GM08714 (cell line): Measurements from ENCODE around the gene MYOCD.

Experiments used
- H3K4me3 ChIP-seq: fragments of 200-500 bp; sonication (Bioruptor generic); 2 replicates; pipeline ENCODE4 v1.5.1; 2014; ENCODE audit warnings: mild to moderate bottlenecking, low read length, inconsistent platforms
- ZNF274 ChIP-seq: IDR thresholded peaks from 2 replicates; pipeline ENCODE4 v1.6.1; 2012; ENCODE audit warnings: mild to moderate bottlenecking, low read depth, low read length

Gene MYOCD, protein sequence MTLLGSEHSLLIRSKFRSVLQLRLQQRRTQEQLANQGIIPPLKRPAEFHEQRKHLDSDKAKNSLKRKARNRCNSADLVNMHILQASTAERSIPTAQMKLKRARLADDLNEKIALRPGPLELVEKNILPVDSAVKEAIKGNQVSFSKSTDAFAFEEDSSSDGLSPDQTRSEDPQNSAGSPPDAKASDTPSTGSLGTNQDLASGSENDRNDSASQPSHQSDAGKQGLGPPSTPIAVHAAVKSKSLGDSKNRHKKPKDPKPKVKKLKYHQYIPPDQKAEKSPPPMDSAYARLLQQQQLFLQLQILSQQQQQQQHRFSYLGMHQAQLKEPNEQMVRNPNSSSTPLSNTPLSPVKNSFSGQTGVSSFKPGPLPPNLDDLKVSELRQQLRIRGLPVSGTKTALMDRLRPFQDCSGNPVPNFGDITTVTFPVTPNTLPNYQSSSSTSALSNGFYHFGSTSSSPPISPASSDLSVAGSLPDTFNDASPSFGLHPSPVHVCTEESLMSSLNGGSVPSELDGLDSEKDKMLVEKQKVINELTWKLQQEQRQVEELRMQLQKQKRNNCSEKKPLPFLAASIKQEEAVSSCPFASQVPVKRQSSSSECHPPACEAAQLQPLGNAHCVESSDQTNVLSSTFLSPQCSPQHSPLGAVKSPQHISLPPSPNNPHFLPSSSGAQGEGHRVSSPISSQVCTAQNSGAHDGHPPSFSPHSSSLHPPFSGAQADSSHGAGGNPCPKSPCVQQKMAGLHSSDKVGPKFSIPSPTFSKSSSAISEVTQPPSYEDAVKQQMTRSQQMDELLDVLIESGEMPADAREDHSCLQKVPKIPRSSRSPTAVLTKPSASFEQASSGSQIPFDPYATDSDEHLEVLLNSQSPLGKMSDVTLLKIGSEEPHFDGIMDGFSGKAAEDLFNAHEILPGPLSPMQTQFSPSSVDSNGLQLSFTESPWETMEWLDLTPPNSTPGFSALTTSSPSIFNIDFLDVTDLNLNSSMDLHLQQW

DNA sequence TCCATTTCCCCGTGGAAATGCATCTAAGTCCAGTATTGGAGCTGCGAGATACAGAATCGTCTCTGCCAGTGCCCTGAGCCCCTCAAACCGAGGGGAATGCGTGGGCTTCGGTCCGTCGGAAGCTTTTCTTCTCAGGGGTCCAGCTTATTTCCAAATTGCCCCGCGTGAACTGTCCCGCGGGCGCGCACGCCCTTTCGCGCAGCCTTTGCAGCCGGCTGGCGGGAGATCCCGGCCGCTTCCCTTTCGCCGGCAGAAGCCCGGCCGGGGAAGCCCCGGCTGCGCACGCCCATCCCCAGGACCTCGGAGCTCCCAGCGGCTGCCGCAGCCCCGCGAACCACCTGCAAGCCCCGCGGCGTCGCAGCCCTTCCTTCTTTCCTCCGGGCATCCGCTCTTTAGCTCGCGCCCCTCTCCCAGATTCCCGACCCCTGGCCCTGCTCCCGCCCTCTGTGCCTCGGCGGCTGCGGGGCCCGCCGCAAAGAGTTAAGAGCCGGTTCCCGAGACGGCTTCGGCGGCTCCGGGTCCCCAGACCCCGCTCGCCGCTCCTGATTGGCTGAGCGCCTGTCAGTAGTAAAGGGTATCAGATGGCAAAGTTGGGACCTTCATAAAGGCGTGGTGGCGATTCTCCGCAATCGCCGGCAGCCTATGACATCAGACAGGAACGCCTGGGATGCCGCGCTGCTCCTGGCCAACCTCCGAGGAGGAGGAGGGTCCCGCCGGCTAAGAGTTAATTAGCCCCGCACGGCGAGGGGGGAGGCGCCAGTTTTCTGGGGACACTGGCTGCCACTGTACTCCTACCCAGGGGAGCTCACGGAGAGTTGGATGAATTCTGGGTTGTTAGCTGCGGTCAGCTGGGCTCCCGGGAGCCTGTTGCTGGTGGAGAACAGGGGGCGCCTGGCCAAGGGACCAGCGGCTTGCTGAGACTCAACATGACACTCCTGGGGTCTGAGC lies at the start of gene MYOCD:
Gene MYOCD, plus strand, starts transcription at position 628 of the 948 bp plus-strand sequence. Its CDS starts 299 bp downstream, at position 927.
- no peak for TF ChIP-seq ZNF274
- H3K4me3 ChIP-seq: peak within 1 kb of the TSS; percentile 29; the same call in 1 of the 2 replicates

DNA sequence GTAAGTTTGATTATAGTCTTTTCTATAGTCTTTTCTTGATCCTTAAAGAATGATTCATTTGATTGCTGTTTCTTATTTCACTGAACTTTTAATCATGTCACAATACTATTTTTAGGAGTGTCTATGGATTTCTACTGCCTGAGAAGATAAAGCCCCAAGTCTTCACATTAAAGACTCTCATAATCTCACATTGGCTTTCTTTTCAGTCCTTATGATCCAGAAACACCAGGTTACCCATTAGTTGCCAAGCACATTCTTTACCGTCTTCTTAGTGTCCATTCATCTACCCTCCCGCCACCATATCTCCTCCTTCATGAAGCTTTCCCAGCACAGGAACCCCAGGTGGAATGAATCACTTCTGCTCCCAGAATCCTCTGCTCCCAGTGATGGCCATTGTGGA lies 49.5 kb upstream of the MYOCD start:
- H3K4me3 ChIP-seq: no peak overlapping the region
- no peak for TF ChIP-seq ZNF274

DNA sequence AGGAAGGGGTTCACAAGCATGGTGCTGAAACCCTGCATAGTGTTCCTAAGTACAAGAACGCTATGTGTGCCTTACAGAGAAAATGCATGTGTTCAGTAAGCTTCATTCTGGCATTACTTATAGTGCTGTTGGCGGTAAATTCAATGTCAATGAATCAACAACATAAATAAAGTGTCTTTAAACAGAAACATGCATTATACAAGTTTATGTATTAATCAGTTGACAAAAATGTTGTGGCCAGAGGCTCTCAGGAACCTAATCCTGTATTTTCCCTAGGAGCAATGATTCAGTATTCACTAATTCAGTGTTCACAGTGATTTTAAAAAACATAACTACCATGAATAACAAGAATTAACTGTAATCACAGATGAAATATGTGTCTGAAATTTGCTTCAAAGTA lies 47.1 kb upstream of the MYOCD start:
- H3K4me3 ChIP-seq: no peak overlapping the region
- TF ChIP-seq ZNF274: no peak

DNA sequence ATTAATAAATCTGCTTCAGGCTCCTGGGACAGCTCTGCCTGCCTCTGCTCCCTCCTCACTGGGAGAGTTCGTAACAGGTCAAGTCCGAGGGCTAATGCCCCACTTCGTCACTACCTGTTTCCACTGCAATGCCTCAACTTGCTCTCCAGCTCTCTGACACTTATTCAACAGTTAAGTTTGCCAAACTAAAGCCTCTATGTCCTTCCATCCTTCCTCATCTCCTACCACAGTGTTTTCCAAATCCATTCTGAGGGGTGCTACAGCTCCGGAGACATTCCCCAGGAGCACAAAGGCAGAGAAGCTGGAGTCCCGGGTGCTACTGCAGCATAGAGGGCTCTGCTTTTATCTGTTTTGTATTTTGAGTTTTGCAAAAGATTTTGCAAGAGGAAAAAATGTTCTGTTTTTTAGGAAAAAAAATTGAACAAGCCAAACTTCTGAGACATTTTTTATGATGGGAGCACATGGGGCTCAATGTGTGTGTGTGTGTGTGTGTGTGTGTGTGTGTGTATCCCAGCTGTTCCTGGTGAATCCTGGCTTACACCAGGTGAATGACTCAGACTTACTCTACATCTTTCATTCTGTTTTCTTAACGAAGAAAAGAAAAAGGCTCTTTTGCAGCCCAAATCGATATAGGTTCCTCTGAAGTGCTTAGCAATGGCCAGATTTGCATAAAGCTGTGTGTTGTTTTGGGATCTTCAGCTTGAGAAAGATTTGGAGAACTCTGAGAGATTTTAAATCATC lies 46.1 kb upstream of the MYOCD start:
- no peak for TF ChIP-seq ZNF274
- no peak overlapping the region for H3K4me3 ChIP-seq

DNA sequence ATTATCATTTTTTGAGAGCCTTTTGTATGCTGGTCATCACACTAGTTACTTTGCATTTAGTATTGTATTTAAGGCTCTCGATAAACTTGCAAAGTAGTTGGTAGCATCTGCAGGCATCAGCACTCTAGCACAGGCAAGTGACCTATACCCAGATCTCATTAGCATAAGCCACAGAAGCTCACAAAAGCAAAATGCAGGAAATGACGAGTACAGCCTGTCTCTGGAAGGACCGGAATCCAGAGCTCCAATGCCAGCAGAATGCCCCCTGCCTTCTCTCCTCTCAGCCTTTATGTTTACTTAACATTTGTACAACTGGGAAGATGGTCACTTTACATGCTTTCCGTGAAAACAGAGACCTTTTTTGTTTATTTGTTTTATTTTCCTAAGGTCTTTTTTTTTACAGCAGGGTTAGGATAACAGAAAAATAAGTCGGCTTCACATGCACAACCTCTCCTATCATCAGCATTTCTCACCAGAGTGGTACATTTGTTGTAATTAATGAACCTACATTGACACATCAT lies 45.4 kb upstream of the MYOCD start:
- TF ChIP-seq ZNF274: no peak
- H3K4me3 ChIP-seq: no peak overlapping the region

DNA sequence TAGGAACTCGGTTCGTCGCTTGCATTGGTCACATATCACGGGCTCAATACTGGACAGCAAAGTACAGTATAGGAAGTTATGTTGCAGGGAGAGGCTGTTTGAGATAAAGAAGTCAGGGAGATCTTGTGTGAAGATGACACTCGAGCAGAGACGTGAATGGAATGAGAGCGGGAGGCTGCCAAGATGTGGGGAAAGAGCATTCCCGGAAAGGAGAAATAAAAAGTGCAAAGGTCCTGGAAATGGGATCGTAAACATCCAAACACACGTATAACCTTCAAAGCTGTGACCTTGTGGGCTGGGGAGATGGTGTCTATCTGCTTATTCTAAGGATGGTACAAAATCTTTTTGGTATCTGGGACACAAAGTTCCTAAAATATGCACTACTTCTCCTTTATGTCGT lies 43.0 kb upstream of the MYOCD start:
- no peak overlapping the region for H3K4me3 ChIP-seq
- no peak for TF ChIP-seq ZNF274

DNA sequence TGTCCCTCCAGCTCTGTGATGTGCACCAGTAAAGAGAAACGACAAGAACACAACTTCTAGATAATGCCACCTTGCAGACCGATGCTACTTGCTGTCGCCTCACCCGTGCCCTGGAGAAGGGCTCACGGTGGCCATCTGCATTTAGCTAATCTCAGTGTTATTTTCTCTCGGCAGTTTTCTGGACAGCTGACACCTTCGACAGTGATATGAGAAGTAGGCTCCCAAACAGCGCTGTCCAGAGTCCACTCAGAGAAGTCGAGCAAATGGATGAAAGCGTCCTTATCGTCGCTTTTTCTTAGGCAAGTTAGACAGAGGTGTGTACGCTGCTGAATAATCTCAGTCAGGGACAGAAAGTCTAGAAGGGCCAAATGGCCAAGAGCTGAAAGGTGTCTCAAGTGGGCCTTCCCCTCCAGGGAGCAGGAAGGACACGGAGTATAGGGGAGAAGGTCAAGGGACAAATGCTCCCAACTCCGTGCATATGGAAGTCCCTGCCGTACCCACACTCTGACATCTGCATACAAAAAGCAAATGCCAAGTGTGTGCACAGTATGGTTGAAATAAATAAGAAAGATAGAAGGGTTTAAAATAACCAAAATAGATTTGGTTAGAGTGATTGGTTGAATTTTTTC lies 42.4 kb upstream of the MYOCD start:
- no peak overlapping the region for H3K4me3 ChIP-seq
- no peak for TF ChIP-seq ZNF274

DNA sequence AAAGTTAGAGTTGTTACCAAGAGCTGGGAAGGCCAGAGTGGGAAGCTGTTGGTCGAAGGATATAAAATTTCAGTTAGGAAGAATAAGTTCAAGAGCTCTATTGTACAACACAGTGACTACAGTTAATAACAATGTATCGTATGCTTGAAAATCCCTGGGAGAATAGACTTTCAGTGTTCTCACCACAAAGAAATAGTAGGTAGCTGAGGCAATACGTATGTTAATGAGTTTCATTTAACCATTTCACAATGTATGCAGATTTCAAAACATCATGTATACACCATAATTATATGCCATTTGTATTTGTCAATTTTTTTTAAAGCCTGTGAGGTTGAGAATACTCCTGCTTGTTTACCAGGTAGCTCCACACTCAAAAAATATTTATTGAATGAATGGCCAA lies 41.5 kb upstream of the MYOCD start:
- no peak for TF ChIP-seq ZNF274
- no peak overlapping the region for H3K4me3 ChIP-seq

DNA sequence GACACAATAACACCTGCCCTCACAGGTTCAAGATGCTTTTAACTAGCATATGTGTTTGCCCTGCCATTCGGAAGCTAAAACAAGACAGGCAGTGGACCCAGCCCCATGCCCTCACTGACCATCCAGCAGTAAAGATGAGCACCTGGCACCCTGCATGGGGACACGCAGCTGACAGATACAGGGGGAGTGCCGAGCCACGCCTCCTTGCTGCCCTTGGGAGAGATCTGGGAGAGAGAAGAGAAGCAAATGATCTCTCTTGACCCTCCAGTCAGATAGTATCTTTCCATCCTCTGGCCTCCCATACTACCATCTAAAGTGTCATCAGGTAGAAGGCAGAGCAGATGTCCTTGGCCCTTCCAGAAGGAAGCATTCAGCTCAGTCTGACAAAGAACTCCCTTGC lies 40.6 kb upstream of the MYOCD start:
- no peak overlapping the region for H3K4me3 ChIP-seq
- TF ChIP-seq ZNF274: no peak

DNA sequence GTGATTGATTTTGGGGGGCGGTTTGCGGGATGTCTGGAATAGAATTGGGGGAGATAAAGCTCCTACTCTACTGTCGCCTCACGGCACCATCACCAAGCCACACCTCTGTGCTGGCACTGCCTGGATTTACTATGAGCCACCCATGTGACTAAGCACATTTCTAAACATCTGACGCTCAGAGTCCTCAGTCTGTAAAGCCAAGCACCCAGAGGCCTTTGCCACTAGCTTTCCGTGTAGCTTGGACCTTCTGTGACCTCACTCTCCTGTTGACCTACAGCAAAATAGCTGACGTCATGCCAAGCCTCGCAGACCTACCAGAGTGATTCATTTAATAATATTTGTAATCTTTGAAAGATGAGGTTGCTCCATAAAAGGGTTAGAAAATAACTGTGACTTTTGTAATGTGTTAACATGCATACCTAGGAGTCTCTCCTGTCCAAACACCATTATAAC lies 38.5 kb upstream of the MYOCD start:
- no peak overlapping the region for H3K4me3 ChIP-seq
- TF ChIP-seq ZNF274: no peak

DNA sequence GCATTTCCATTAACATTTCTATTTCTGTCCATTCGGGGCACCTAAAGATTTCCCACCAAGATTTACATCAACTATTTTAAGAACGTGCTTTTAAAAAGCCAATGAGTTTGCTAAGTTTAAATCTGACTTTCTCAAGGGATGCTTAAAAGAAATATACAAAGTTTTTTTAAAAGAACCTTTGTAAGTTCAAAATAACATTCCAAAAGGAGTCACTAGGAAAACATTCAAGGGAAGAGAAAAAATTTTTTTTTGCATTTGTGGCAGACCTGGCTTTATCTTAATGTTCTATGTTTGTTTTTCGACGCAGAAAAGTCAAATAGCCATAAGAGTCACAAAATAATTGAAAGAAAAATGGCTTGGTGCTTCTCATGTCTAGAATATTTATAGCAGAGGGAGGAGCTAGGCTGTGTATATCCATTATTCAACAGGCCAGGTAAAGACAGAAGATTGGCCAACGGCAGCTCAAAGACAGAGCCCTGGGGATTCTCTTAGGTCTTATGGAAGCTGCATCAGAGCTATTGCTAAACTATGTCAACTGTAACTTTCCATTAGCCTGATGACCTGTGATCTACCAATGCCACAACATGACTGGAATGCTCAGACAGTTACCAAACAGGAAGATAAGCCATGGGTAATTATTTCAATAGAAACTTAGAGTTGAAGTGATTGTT lies 37.8 kb upstream of the MYOCD start:
- no peak for TF ChIP-seq ZNF274
- no peak overlapping the region for H3K4me3 ChIP-seq

DNA sequence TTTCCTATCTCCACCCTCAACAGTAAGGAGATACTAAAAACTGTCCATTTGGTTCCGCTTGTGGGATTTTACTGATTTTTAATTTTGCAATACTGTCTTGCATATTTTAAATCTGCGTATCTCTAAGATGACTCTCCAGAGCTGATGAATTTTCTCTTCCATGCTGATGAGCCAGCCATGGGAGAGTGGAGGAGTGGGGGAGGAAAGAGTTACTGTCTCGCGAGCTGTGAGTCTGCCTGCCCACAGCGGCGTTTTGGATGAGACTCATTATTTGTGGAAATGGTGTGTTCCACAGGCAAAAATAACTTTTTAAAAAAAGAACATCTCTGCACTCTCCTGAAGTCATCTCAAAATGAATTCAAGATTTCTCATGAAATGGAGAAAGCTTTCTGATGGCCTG lies 34.6 kb upstream of the MYOCD start:
- TF ChIP-seq ZNF274: no peak

DNA sequence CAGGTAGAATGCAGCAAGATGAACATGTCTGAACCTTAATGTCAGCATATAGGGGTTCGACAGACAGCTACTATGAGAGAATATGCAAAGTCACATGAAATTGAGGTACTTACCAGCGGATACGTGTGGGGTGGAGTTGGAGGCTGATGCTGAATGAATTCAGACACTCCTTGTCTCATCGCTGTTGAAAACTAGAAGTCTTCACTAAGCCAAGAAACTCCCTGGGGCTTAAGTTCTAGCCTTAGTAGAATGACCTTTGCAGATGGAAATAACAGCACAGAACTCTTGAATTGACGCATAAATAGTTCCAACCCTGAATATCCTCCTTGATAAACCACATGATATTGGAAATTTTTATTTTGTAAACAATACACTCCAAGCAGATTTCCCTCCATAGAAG lies 32.9 kb upstream of the MYOCD start:
- TF ChIP-seq ZNF274: no peak
- no peak overlapping the region for H3K4me3 ChIP-seq

More for the DNA sequence above, 34.6 kb upstream of the MYOCD start:
- no peak overlapping the region for H3K4me3 ChIP-seq
